Sigmoid colon (tissue), 4 donors: Measurements from ENCODE around the gene PTPRE.

Experiments
- CTCF ChIP-seq, 4 experiments: fragments of 450-650 bp in 3 of 4; fragments of 200-600 bp in 1 of 4; IDR thresholded peaks; one replicate each; pipeline ENCODE4 v1.5.1; 2016 to 2019; ENCODE audit warnings: antibody characterized with exemption in 4 of 4, mild to moderate bottlenecking in 3 of 4, moderate library complexity in 2 of 4
- EP300 ChIP-seq, 4 donors: sonication (generic); formaldehyde crosslinking; IDR thresholded peaks; one replicate each; pipeline ENCODE4 v1.6.1; 2017; ENCODE audit warnings: antibody characterized with exemption in 4 of 4

DNA sequence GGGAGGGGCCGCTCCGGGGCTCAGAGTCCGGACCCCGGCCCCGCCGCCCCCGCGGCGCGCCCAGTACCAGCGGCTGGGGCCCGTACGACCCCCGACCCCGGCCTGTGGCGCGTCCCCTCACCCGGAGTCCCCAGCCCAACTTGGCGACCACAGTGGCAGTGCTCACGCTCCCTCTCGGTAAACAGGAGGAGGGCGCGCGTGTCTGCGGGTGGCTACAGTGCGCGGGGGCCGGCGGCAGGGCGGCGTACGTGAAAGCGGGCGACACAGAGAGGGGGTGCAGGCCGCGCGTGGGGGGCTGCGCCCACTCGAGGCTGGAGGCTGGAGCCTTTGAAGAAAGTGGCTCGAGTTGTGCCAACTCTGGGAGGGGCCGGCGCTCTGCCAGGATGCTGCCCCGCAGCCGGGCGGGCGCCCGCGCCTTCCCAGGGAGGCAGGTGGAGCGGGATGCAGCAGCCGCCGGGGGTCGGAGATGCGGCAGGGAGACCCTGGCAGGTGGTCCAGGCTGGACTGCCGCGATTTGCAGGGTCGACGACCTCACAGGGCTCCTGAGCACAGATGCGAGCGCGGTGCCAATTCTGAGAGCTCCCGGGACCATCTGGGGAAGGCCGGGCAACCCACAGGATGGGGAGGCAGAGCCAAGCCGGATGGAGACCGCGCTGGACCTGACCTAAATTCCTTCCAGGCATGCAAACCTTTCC, 655 bp downstream of the PTPRE start:
- TF ChIP-seq CTCF (IDR thresholded peaks at IDR 0.05) (no peak), EP300 (IDR thresholded peaks at IDR 0.05) (no peak)
